H1 (cell line): Measurements from ENCODE around the gene NUTM1. TPM values are rescaled to one million over a fixed set of nuclear protein-coding genes. Genes with fewer than 3 reads are reported as not detected.

Experiments used
- CTCF ChIA-PET: fragments of 300-600 bp; sonication (Branson Sonifier 250); formaldehyde crosslinking; loops from one replicate; lab custom pipeline; 2021; ENCODE audit not compliant: partially characterized antibody; lab: Charles Lee
- POLR2A ChIA-PET: fragments of 300-600 bp; sonication (Branson Sonifier 250); formaldehyde crosslinking; loops from one replicate; lab custom pipeline; 2021; ENCODE audit warnings: inconsistent platforms; ENCODE audit not compliant: partially characterized antibody; lab: Charles Lee
- DNase-seq, 2 experiments: peaks; one replicate each; pipeline versions ENCODE4 v3.0.0 to v3.0.0-alpha.2; 2010 to 2022; ENCODE audit warnings: low spot score in 2 of 2, low read depth in 1 of 2, mixed read lengths in 1 of 2
- FAIRE-seq: peaks from 2 replicates; lab custom pipeline; 2011; peaks lifted over from hg19 to GRCh38; lab: Jason Lieb, UNC
- H2AFZ ChIP-seq: 2 replicates; pipeline ENCODE4 v1.8.1; 2012; ENCODE audit warnings: low read length, inconsistent platforms
- H2AK5ac ChIP-seq: 2 replicates; pipeline ENCODE4 v1.6.1; 2013; ENCODE audit warnings: low read depth, low read length
- H2BK120ac ChIP-seq: replicated peaks from 2 replicates; pipeline ENCODE3; 2013; ENCODE audit warnings: low read depth, low read length, inconsistent platforms
- H2BK12ac ChIP-seq: 2 replicates; pipeline ENCODE4 v1.6.1; 2013; ENCODE audit warnings: low read depth, low read length
- H2BK15ac ChIP-seq: 2 replicates; pipeline ENCODE4 v1.6.1; 2013; ENCODE audit warnings: low read length
- H2BK20ac ChIP-seq: 2 replicates; pipeline ENCODE4 v1.6.1; 2013; ENCODE audit warnings: low read length
- H2BK5ac ChIP-seq: 2 replicates; pipeline ENCODE4 v1.6.1; 2013; ENCODE audit warnings: low read depth, low read length
- H3K14ac ChIP-seq: 2 replicates; pipeline ENCODE4 v1.6.1; 2013; ENCODE audit warnings: inconsistent platforms; ENCODE audit not compliant: insufficient read length
- H3K18ac ChIP-seq: 2 replicates; pipeline ENCODE4 v1.6.1; 2013; ENCODE audit warnings: low read length; ENCODE audit errors: extremely low read depth
- H3K23ac ChIP-seq: 2 replicates; pipeline ENCODE4 v1.6.1; 2013; ENCODE audit warnings: inconsistent platforms; ENCODE audit not compliant: insufficient read length
- H3K23me2 ChIP-seq: 2 replicates; pipeline ENCODE4 v1.6.1; 2013; ENCODE audit warnings: low read depth, low read length
- H3K27ac ChIP-seq: 2 replicates; pipeline ENCODE4 v1.6.1; 2011; ENCODE audit warnings: low read depth, low read length, inconsistent platforms
- H3K27me3 ChIP-seq, 4 experiments: replicated peaks in 1 of 4; 1 replicate in 1 of 4; 2 replicates in 3 of 4; pipeline versions ENCODE4 v1.6.1 to v1.8.1; 2011 to 2013; ENCODE audit warnings: low read length in 3 of 4, mild to moderate bottlenecking in 3 of 4, inconsistent platforms in 2 of 4, mixed read lengths in 2 of 4, moderate library complexity in 1 of 4; ENCODE audit not compliant: control insufficient read depth in 3 of 4, insufficient read depth in 3 of 4; ENCODE audit errors: extremely low read depth in 1 of 4
- H3K36me3 ChIP-seq, 4 experiments: 2 replicates each; pipeline versions ENCODE4 v1.6.1 to v1.8.1; 2011 to 2013; ENCODE audit warnings: mild to moderate bottlenecking in 4 of 4, low read length in 3 of 4, moderate library complexity in 2 of 4, control low read depth in 1 of 4, inconsistent platforms in 1 of 4; ENCODE audit not compliant: insufficient read depth in 4 of 4, control insufficient read depth in 2 of 4
- H3K4ac ChIP-seq: replicated peaks from 2 replicates; pipeline ENCODE3; 2013; ENCODE audit warnings: low read length, low read depth, mixed read lengths, inconsistent platforms; ENCODE audit not compliant: insufficient read length
- H3K4me1 ChIP-seq, 4 experiments: replicated peaks in 1 of 4; 1 replicate in 1 of 4; 2 replicates in 3 of 4; pipeline versions ENCODE4 v1.6.1 to v1.8.1; 2011 to 2013; ENCODE audit warnings: low read length in 3 of 4, inconsistent platforms in 2 of 4, mixed read lengths in 1 of 4; ENCODE audit not compliant: insufficient read depth in 4 of 4, control insufficient read depth in 3 of 4
- H3K4me2 ChIP-seq, 2 experiments: 2 replicates each; pipeline versions ENCODE4 v1.6.1 to v1.8.1; 2011 to 2013; ENCODE audit warnings: low read depth in 2 of 2, low read length in 2 of 2, control low read depth in 1 of 2, inconsistent platforms in 1 of 2, mild to moderate bottlenecking in 1 of 2; ENCODE audit not compliant: insufficient read depth in 1 of 2
- H3K4me3 ChIP-seq, 4 experiments: fragments of 200-600, 300-600 bp in 1 of 4; sonication (generic), shearing (Covaris generic), sonication (Bioruptor Twin) in 1 of 4; 2 replicates each; pipeline versions ENCODE4 v1.5.1 to v1.8.1; 2011 to 2016; ENCODE audit warnings: low read length in 4 of 4, low read depth in 3 of 4, control low read depth in 2 of 4, inconsistent platforms in 2 of 4, mild to moderate bottlenecking in 2 of 4, mixed read lengths in 1 of 4, moderate library complexity in 1 of 4; ENCODE audit not compliant: insufficient read depth in 2 of 4; ENCODE audit errors: extremely low read depth in 1 of 4
- H3K56ac ChIP-seq: replicated peaks from 2 replicates; pipeline ENCODE3; 2013; ENCODE audit warnings: low read depth, mild to moderate bottlenecking, mixed read lengths, low read length, inconsistent platforms; ENCODE audit not compliant: insufficient read length
- H3K79me1 ChIP-seq: 2 replicates; pipeline ENCODE4 v1.6.1; 2013; ENCODE audit warnings: low read depth, low read length, control low read depth
- H3K79me2 ChIP-seq, 2 experiments: 2 replicates each; pipeline versions ENCODE4 v1.6.1 to v1.8.1; 2012 to 2013; ENCODE audit warnings: low read length in 2 of 2, mild to moderate bottlenecking in 2 of 2, inconsistent platforms in 1 of 2; ENCODE audit not compliant: insufficient read depth in 2 of 2, control insufficient read depth in 1 of 2
- H3K9ac ChIP-seq, 4 experiments: replicated peaks in 1 of 4; 1 replicate in 1 of 4; 2 replicates in 3 of 4; pipeline versions ENCODE4 v1.6.1 to v1.8.1; 2011 to 2013; ENCODE audit warnings: low read depth in 3 of 4, low read length in 3 of 4, control low read depth in 2 of 4, mild to moderate bottlenecking in 2 of 4, moderate library complexity in 2 of 4, inconsistent platforms in 1 of 4; ENCODE audit errors: extremely low read depth in 1 of 4
- H3K9me3 ChIP-seq, 2 experiments: 2 replicates each; pipeline versions ENCODE4 v1.6.1 to v1.8.1; 2012 to 2013; ENCODE audit warnings: mild to moderate bottlenecking in 2 of 2, moderate library complexity in 2 of 2, control low read depth in 1 of 2, inconsistent platforms in 1 of 2, low read depth in 1 of 2, low read length in 1 of 2, mixed read lengths in 1 of 2; ENCODE audit not compliant: insufficient read depth in 2 of 2
- H4K20me1 ChIP-seq, 2 experiments: replicated peaks in 1 of 2; 2 replicates each; pipeline versions ENCODE3 to v1.8.1; 2011 to 2013; ENCODE audit warnings: inconsistent platforms in 2 of 2, low read length in 2 of 2, mild to moderate bottlenecking in 1 of 2; ENCODE audit not compliant: insufficient read depth in 2 of 2, control insufficient read depth in 1 of 2
- H4K5ac ChIP-seq: 2 replicates; pipeline ENCODE4 v1.6.1; 2013; ENCODE audit warnings: low read length, low read depth, mixed read lengths, inconsistent platforms; ENCODE audit not compliant: insufficient read length
- H4K8ac ChIP-seq: 2 replicates; pipeline ENCODE4 v1.8.0; 2013; ENCODE audit warnings: mild to moderate bottlenecking, moderate library complexity, low read length, inconsistent platforms; ENCODE audit not compliant: insufficient read depth; ENCODE audit errors: extremely low read depth
- H4K91ac ChIP-seq: replicated peaks from 2 replicates; pipeline ENCODE3; 2013; ENCODE audit warnings: low read length, mixed read lengths, inconsistent platforms; ENCODE audit not compliant: insufficient read length
- CHD1 ChIP-seq: IDR thresholded peaks from 2 replicates; pipeline ENCODE4 v1.6.1; 2012; ENCODE audit warnings: low read depth, low read length, improper control_type of control experiment
- RFX5 ChIP-seq: IDR thresholded peaks from 2 replicates; pipeline ENCODE4 v1.6.1; 2011; ENCODE audit warnings: low read depth, low read length, improper control_type of control experiment, borderline replicate concordance
- WGBS, 2 experiments: shearing (Covaris generic) in 1 of 2; methylation state at CpG; one replicate each; pipeline versions ENCODE4 v1.1.6 to v1.1.7; 2013 to 2015; ENCODE audit warnings: low lambda C conversion rate in 2 of 2, mixed read lengths in 2 of 2, inconsistent platforms in 1 of 2, low coverage in 1 of 2, missing lambda C conversion rate in 1 of 2; ENCODE audit not compliant: insufficient replicate concordance in 2 of 2, insufficient coverage in 1 of 2, insufficient read length in 1 of 2; ENCODE audit errors: extremely low coverage in 1 of 2, missing lambda C conversion rate in 1 of 2; 5-methylcytosine and 5-hydroxymethylcytosine counted together
- polyA plus RNA-seq, 7 experiments: library from polyadenylated mRNA; depleted of rRNA in 3 of 7; stranded (reverse) in 5 of 7; unstranded in 2 of 7; fragments of >200 nt in 5 of 7; fragments of 200-250 nt in 2 of 7; gene quantifications; 1 replicate in 5 of 7; 2 replicates in 1 of 7; 4 replicates in 1 of 7; pipeline versions ENCODE4 v1.2.1 to v1.2.3, GENCODE V29; 2011 to 2013; ENCODE audit warnings: missing spikeins in 2 of 7, mixed read lengths in 2 of 7
- total RNA-seq: library from RNA; stranded (reverse); fragmentation: NEBNext Ultra II Directional; extraction: Animal tissue kit (Norgen Biotek cat#: 25700); gene quantifications from 2 replicates; pipeline ENCODE4 v1.2.1, GENCODE V29; 2021

The NUTM1 gene
- total and polyA plus RNA-seq, 2 of the 8 experiments (the other 6 are each of a cell fraction or from before 2014, with no cell fraction given), result 0.39 to 0.60 TPM

GRCh38 chr15:34365836-34366235 is 22.7 kb downstream of the NUTM1 start:
- no peak overlapping the region for H3K14ac ChIP-seq
- H3K36me3 ChIP-seq, result peaks cover 0 to 17% (median 7%) of the 10 kb centered on the region in 4 experiments; a peak in 4 of 8 replicates
- peaks cover 4% of the 10 kb centered on the region; the same call in 1 of the 2 replicates for H3K23me2 ChIP-seq
- H3K9ac ChIP-seq, result no peak overlapping the region
- peak overlapping the region; percentile 71 to 96 (median 84) for H3K4me3 ChIP-seq
- H2BK15ac ChIP-seq, result peak overlapping the region; percentile 46; the same call in 1 of the 2 replicates
- POLR2A ChIA-PET, result interaction anchor here (1.0 to 4.2 kb wide), 6 partner anchors 9 to 200 kb away, joined by 4 to 35 read pairs (median 18); partner anchors contain the start of genes NOP10, NUTM1 and SLC12A6
- WGBS, 2 experiments, result 68% methylated on average over 5 of the region's 5 CpGs; no CpG with 5 or more reads in 1 of the 2 experiments
- H4K5ac ChIP-seq, result no peak overlapping the region
- H3K18ac ChIP-seq, result no peak overlapping the region; the same call in 1 of the 2 replicates
- H2BK5ac ChIP-seq, result no peak overlapping the region
- H3K23ac ChIP-seq, result no peak overlapping the region
- FAIRE-seq (no peak), DNase-seq (no peak)
- no peak overlapping the region for H4K91ac ChIP-seq
- no peak overlapping the region for H3K4ac ChIP-seq
- CTCF ChIA-PET, result interaction anchor here (0.6 to 2.6 kb wide), 3 partner anchors 11 to 269 kb away, joined by 3 to 16 read pairs (median 3); partner anchors contain the start of genes NOP10 and NUTM1
- H3K27ac ChIP-seq, result no peak overlapping the region
- H3K79me2 ChIP-seq, result peaks cover 4 to 21% of the 10 kb centered on the region in 2 experiments; a peak in 3 of 4 replicates
- TF ChIP-seq CHD1, result no peak
- no peak for TF ChIP-seq RFX5
- no peak overlapping the region for H3K56ac ChIP-seq
- no peaks in the 10 kb centered on the region for H3K27me3 ChIP-seq
- H4K8ac ChIP-seq, result no peak overlapping the region
- H2AK5ac ChIP-seq, result no peak overlapping the region
- no peaks in the 10 kb centered on the region for H3K9me3 ChIP-seq
- no peak overlapping the region for H2BK12ac ChIP-seq
- H3K79me1 ChIP-seq, result peaks cover 14% of the 10 kb centered on the region
- H2BK20ac ChIP-seq, result no peak overlapping the region
- H4K20me1 ChIP-seq, result peaks cover 8% of the 10 kb centered on the region in 2 experiments
- H2AFZ ChIP-seq, result no peak overlapping the region
- H3K4me1 ChIP-seq, result peaks cover 5 to 12% (median 7%) of the 10 kb centered on the region in 4 experiments
- peak overlapping the region; percentile 26 to 93 for H3K4me2 ChIP-seq
- no peak overlapping the region for H2BK120ac ChIP-seq
